Ammon's horn (tissue), 1 donor: ENCODE measurements around the gene GBA2.
A peak's percentile ranks its signal among the peaks of the same experiment; 100 is the strongest.

Experiments
- DNase-seq: peaks from one replicate; pipeline ENCODE4 v3.0.0-alpha.2; 2016; ENCODE audit warnings: low spot score

GBA2 gene

DNA sequence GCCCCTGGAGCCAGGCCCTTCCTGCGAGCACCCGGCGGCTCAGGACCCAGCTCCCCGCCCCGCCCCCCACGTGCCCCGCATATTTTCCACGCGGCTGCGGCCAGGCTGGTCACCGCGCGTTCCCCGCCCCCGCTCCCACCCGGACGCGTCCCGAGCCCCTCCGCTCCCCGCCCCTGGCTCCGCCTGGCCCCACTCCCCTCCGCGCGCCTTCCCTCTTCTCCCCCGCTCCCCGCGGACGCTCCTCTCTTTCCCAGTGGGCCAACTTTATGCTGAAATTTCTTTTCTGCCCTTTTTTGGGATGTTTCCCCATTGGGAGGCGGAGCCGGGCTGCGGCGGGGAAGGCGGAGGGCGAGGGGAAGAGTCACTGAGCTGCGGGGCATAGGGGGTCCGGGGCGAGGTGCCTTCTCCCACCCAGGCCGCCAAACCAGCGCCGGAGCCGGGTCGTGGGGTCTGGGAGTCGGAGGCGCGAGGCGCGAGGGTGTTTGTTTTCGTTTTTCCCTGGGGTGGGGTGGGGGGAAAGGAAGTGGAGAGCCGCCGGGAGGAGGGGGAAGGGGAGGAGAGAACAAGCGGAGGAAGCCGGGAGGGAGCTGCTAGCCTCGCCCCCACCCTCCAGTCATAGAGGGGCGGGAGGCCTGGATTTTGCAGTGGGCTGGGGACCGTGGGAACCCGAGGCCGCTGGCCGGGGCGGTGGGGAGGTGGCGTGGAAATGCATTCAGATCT lies 58.3 kb downstream of the GBA2 start:
- peak; percentile 65 for DNase-seq

DNA sequence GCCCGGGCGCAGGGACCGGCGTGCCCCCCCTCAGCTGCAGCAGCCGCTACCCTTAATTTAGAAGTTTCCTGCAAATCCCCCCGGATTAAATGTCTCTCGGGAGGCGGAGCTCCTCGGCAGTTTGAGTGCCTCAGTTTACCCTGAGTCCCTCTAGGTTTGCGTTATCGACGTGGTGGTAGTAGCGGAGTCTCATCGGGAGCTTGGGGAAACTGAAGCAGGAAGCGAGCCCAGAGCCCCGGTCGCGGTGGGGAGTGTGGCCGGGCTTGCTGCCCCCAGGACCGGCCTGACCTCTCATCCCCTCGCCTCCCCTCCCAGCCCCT lies 58.8 kb downstream of the GBA2 start:
- DNase-seq = no peak

DNA sequence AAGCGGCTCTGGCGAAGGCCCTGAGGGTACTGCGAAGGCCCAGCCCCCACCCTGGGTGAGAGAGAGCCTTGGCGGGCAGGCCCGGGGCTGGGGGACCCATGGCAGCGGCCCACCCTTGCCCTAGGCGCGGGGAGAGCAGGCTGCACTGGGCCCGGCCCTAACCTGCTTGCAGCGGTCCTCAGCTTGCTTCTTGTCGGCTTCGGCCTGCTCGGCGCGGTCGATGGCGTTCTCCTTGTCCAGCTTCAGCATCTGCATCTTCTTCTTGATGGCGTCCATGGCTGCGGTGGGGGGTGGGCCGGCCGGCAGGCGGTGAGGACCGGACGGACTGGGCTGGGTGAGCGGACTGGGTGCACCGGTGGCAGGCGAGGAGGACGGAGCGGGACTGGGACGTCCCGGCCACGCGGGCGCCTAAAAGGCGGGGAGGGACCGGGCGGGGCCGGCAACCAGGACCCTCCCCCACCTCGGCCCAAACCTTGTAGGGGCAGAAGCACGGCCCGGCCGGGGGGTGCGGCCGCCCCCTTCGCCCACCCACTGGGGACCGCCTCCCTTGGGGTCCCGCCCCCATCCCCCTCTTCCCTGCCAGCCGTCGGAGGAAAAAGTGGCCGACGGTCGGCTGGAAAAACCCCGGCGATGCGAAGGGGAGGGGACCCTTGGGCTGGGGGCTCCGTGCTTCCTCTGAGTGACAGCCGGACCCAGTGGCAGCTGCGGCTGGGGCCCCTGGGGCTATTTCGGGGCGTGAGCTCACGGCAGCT lies 59.3 kb downstream of the GBA2 start, which contains the start of gene TPM2:
Gene TPM2, minus strand, starts transcription at position 384 of the 752 bp plus-strand sequence. Its CDS starts 108 bp downstream, at position 276.
- DNase-seq = no peak

DNA sequence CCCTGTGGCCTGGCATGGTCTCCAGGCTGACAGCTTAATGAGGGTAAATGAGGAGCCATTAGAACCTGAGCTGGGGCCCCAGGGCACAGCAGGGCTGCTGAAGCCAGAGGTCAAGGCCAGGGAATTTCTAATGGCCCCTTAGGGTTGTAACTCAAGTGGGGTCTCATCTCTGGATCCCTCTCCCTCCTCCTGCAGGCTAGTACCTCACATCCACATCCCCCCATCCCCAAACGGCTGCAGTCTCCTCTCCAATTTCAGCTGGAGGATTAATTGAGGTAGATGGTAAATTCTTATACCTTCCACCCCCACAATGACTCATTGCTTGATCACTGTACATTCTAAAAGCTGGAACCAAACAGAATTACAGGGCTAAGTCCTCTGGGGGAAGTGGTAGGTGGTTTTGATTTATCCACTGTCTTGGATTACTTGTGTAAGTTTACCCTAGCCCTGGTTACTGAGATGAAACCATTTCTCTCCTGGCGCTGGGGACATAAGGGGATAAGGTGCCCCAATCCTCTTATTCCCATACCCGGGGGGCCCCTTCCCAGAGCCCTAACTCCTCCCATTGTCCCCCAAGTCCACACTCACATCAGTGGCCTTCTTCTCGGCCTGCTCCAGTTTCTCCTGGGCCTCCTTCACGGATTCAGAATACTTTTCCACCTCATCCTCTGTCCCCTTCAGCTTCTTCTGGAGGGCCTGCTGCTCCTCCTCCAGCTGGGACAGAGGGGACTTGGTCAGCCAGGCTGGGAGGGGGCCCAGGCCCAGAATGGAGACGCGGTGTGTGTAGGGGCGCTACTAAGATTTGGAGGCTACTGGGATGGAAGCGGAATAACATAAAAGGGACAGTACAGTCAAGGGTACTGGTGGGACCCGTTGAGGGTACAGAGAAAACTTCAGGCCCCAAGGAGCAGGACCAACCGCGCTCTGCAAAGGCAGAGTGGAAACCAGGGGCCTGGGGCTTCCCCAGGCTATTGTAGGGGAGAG lies 60.2 kb downstream of the GBA2 start:
- no peak for DNase-seq

DNA sequence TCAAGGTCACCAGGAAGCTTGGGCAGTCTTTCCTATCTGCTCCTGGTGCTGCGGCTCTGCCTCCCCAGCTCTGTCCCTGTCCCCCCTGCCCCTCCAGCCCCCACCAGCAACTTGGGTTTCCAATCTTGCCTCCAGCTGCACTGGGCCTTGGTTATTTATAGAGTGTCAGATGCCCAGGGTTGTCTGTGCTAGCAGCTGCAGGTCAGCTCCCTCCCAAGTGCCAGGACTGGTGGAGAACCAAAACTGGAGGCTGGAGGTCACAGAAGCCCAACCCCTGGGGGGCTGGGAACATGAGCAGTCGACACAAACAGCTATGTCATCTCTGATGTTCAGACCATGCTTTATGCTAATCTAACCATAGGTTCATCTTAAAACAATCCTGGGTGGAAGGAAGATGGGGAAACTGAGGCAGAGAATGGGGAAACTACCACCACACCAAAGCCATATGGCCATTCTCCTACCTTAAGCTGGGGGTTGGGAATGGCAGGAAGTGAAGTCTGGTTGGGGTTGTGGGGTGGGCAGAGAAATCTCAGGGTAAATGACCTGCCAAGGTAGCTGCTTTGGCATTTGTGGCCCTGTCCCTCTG lies 61.0 kb downstream of the GBA2 start:
- DNase-seq = no peak

DNA sequence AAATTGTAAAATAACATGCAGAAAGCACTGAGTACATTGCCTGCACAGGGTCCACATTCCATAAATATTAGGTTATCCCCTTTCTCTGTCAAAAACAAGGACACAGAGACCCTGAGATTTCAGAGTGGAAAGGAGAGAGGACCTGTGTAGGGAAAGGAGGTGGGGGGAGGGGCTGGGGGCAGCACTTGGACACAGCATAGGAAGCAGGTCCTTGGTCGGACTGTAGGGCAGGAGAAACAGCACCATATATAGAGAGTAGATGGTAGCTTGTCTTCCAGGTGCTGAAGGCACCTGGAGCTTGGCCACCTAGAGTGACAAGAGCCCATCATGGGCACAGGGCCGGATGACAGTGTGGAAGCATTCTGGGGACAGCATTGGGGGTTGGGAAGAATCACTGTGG lies 61.7 kb downstream of the GBA2 start:
- no peak for DNase-seq
